LNCaP clone FGC (cell line): Measurements from ENCODE around the gene SKAP2.

ENCODE experiments used
- DNase-seq: peaks from one replicate; pipeline ENCODE4 v3.0.0-alpha.2; 2011; ENCODE audit warnings: low read depth
- H3K4me3 ChIP-seq: 2 replicates; pipeline ENCODE4 v1.5.1; 2011; ENCODE audit warnings: mild to moderate bottlenecking, low read depth, low read length, control low read depth
- CTCF ChIP-seq: IDR thresholded peaks from 2 replicates; pipeline ENCODE4 v1.5.1; 2012; ENCODE audit warnings: mild to moderate bottlenecking; ENCODE audit not compliant: control insufficient read depth, insufficient read depth; ENCODE audit errors: extremely low read depth

SKAP2 gene

GRCh38 chr7:26655781-26656180, 208.6 kb downstream of the SKAP2 start:
- no peak for DNase-seq
- no peak overlapping the region for H3K4me3 ChIP-seq
- no peak for TF ChIP-seq CTCF

GRCh38 chr7:26653430-26654399, 210.7 kb downstream of the SKAP2 start:
- TF ChIP-seq CTCF: no peak
- DNase-seq: peak; percentile 75

GRCh38 chr7:26652401-26653100, 211.8 kb downstream of the SKAP2 start:
- DNase-seq: peak; percentile 60
- no peak overlapping the region for H3K4me3 ChIP-seq
- no peak for TF ChIP-seq CTCF

More at GRCh38 chr7:26653430-26654399, 210.7 kb downstream of the SKAP2 start:
- H3K4me3 ChIP-seq: no peak overlapping the region

- DNase-seq: no peak
- no peak overlapping the region for H3K4me3 ChIP-seq
- TF ChIP-seq CTCF: no peak
Measured at GRCh38 chr7:26650103-26650502, 214.3 kb downstream of the SKAP2 start.

GRCh38 chr7:26649388-26649787, 215.0 kb downstream of the SKAP2 start:
- DNase-seq: no peak
- H3K4me3 ChIP-seq: no peak overlapping the region
- no peak for TF ChIP-seq CTCF

GRCh38 chr7:26648554-26648953, 215.8 kb downstream of the SKAP2 start:
- no peak overlapping the region for H3K4me3 ChIP-seq
- no peak for DNase-seq
- no peak for TF ChIP-seq CTCF
